ENCODE measurements around the gene NBPF9.
"Not testable (repeated sequence)": the region's sequence is repeated elsewhere in the genome, so short reads cannot be mapped to it uniquely, and the experiment has no call there.

Gene NBPF9

DNA sequence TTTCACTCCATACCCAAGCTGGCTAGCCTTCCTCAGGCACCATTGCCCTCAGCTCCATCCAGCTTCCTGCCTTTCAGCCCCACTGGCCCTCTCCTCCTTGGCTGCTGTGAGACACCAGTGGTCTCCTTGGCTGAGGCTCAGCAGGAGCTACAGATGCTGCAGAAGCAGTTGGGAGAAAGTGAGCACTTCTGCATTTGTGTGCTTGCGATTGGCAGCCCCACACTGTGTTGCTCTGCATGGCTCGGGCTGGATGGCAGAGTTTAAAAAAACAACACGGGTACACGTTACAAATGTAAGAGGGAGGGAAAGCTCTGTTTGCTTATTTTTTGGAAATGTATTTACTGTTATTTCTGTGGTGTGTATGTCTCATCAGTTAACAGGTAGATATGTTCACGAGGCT lies 90.8 kb downstream of the NBPF9 start:
- DNase-seq (ENCODE audit: low spot score), result not testable (repeated sequence)

GRCh38 chr1:149009761-149010160 lies 93.6 kb downstream of the NBPF9 start:
- not testable (repeated sequence) for DNase-seq (ENCODE audit: low spot score)

DNA sequence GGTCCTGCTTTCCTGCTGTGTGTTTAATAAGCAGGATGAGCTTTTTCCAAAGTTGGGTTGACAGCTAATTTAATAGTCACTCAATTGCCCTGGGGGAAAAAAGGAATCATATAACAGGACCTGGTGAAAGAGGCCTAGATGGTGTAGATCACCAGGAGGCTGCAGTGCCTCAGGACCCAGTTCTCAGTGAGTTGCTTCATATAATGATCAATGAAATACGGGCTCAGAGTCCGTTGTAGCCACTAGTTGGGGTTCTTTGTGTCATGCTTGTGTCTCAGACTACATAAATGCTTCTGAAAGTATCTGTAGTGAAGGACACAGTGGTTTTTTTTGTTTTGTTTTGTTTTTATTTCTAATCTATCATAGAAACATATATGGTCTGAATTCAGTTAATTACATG lies 94.6 kb downstream of the NBPF9 start:
- DNase-seq (ENCODE audit: low spot score), result not testable (repeated sequence)

DNA sequence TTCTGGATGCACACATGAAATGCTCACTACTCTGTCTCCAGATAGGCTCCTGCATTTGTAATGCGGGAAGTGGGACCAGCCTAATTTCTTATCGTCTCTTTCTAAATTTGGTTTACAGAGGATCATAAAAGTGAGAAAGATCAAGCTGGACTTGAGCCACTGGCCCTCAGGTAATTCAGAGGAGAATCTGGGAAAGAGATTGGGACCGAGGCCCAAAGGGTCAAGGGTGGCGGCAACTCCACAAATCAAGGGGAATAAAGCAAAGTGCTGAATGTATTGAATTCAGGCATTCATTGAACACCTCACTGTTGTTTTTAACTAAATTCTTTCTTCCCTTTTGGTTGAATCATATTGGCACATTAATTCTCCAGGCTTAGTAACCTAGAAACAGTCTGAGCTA lies 95.0 kb downstream of the NBPF9 start:
- not testable (repeated sequence) for DNase-seq (ENCODE audit: low spot score)
